GM19099 (cell line): Measurements from ENCODE around the gene GMIP.

Experiments used
- POLR2A ChIP-seq: IDR thresholded peaks from 3 replicates; pipeline ENCODE4 v1.6.1; 2011; ENCODE audit warnings: low read depth; ENCODE audit not compliant: insufficient read length; ENCODE audit errors: extremely low read depth

The GMIP gene

DNA sequence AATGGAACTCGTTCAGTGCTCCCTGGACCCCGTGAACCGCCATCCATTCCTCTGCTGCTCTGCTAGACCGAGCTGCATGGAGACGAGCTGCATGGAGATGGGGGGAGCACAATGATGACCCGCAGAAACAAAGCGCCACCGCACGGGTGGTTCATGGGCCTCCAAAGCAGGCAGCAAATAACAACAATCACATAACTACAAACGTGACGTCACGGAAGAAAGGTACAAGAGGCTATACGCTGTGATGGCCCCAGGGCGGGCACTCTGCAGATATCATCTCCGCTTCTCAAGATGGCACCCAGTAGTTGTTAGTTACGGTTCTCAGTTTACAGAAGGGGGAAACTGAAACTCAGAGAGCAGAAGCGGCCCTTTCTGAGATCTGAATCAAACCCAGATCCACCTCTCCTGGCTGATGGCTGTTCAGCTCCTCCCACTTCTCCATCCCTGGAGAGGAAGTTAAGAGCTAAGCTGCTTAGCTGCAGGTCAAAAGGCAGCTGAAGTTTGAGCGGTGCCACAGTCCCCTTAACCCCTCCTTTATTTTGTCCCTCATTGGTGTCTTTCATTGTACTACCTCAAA is 18.3 kb upstream of the GMIP start:
- peak; percentile 90 for TF ChIP-seq POLR2A

DNA sequence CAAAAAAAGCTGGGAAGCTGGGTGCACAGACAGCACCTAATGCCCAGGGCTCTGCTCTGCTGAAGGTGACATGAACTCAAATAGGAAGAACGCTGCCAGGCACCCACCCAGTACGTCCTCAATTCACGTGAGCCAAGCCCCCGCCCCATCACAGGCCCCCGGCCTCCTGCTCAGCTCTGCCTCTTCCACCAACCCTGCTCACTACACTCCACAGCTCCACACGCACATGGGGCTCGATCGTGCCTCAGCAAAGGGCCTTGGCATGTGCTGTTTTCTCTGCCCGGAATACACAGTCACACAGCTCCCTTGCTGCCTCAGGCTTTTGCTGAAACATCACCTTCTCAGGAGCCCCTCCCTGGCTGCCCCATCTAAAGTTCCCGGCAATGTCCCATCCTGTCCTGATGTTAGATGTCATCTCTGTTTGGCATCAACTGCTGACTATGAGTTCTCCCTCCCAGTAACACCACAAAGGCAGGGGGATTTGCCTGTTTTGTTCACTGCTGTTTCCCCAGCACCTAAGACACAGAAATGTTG is 17.8 kb upstream of the GMIP start:
- no peak for TF ChIP-seq POLR2A

DNA sequence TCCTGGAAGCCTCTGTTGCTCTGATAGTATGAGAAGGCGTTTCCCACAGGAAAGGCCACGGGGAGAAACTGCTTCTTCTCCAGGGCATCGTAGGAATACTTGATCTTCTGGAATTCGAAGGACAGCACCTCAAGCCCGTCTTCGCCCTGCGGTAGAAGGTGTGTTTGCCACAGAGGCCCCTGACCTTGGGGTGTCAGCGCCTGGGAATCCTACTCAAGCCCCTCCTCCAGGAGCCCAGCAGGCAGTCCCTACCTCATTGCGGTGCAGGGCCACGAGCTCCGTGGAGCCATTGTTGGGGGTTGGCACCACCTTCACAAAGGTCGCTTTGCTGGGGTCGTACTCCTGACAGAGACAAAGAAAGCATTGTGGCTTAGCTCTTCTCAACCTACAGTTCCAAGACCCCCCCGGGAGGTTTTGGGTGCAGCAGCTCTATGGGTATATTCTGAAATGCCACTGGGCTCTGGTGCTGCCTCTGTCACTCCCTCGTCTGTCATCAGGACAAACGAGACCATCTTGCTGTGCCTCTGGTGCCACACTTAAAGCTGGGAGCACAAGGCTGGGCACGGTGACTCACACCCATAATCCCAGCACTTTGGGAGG is 16.3 kb upstream of the GMIP start:
- TF ChIP-seq POLR2A = no peak

DNA sequence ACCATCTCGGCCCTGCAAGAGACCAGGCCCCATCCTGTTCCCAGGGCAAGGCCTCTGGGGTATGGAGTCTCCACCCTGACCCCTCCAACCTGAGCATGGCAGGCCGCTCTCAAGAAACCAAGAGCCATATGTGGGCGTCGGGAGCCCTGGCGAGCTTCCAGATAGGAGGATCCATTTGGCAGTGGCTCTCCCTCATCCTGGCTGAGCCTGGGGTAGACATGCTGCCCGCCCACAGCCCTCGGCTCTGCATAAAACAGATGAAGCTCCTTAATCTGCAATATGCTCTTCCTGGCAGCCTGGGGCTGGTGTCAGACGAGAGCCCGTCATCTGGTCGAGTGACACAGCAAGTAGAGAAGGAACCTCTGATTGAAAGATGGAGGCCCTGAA is 13.9 kb upstream of the GMIP start:
- no peak for TF ChIP-seq POLR2A

DNA sequence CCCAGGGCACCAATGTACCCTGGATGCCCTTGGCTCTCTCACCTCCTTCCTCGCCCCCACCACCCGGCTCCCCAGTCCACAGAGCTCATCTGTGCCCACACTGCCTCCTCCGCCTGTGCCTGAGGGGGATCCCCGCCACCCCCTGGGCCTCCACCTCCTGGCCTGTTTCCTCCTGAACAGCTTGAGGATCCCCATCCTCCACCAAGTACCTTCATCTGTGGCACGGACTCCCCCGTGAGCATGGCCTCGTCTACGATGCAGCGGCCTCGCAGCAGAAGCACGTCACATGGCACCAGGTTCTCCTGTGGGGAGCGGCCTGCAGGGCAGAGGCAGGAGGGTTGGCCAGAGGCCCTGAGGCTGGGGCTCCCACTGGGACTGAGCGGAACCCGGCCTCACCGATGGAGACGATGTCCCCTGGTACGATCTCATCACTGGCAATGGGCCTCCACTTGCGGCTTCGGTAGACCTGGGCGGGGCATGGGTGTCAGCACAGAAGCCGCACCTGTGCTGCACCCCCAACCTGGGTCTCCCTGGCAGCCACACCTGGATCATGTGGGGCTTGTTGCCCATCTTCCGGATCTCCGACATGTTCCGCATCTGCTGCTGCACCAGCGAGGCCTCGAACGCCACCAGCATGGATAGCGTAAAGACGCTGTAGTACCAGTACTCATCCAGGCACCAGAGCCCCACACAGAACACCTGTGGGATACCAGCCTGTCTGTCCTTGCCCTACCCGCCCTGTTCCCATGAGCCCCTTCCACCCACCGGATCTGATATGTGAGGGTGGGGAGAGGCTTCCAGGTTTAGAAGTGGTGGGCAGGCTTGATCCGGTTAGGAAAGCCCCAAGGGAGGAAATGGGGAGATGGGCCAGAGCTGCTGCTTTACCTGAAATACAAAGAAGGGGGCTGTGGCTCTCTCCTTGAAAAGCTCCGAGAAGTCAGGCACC is 13.3 kb upstream of the GMIP start:
- no peak for TF ChIP-seq POLR2A

DNA sequence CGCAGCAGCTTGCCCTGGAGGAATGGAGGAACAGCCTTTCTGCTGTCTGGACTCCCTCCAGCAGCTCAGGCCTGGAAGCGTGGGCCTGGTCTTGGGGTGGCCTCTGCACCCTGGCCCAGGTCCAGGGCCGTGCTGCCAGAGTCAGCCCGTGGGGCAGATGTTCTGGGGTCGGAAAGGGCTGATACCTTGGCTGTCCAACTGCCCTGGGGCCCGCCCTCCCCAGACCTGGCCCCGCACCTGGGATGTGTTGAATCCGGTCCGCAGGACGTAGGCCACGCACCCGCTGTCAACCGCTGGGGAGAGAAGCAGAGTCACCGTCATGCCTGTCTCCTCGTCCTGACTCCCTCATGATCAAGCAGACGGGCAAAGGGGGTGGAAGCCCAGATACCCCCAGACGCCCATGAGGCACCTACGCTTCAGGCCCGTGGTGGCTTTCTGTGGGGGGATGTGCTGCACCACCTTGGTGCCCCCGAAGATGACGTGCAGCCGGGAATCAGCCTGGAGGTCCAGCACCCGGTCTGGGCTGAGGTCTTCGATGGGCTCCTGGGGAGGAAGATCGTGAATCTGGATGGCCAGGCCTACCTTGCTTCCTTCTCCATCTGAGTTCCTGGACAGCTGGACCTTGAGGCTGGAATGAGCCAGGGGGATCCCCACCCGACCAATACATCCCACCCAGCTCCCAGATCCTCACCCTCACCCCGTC is 12.3 kb upstream of the GMIP start:
- no peak for TF ChIP-seq POLR2A

DNA sequence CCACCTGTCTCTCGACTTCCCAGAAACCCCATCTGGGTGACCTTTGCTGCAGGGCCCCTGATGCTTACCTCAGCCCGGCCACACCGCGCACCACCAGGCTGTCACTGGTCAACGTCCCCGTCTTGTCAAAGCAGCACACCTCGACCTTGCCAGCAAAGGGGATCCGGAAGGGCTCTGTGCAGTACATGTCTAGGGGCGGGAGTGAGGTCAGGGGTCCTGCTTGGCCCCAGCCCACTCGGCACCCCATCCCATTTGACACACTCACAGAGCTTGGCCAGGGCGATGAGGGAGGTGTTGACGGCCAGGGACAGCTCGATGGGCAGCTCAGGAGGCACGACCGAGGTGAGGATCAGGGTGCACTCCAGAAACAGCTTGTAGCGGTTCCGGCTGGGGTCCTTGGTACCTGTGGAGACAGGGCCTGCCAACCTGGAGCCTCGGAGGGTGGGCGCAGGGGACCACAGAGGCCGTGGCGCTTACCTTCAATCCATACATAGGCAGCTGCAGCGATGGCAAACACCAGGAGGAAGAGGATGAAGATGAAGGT is 11.7 kb upstream of the GMIP start:
- TF ChIP-seq POLR2A = no peak

DNA sequence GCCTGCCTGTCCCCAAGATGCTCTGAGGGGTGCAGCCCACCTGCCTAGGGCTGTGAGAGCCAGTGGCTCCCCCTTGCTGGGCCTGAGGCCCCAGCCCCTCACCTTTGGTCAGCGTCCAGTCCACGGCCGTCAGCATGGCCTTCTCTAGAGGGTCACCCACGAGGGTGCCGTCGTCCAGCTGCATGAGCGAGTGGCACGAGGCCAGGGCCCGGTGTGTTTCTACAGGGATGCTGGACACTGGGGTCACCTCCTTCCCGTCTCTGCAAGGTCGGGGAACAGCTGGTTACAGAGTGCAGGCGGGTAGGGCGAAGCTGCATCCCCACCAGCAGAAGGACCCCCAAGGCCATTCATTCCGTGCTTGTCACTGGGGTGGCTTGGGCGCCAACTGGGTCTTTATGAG is 11.0 kb upstream of the GMIP start:
- no peak for TF ChIP-seq POLR2A

DNA sequence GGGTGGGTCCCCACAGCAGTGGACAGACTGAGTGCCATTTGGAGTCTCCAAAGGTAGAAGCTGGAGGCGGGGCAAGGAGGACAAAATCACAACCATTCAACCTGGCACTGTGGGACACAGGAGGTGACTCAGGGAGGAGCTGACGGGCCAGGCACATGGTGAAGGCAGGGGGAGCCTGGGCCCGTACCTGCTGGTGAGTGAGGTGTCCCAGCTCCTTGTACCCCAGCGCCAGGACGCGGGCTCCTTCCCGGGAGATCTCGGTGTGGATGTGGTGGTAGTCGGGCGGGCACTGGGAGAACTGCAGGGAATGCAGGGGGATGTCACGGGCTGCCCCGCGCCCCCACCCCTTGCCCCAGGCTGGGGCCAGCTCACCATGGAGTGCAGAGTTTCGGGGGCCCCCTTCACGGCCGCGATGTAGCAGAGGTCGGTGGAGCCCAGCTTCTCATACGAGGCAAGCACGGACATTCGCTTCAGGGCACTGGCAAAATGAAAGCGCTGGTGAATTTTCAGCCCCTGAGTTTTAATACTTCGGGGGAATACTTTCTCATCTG is 10.2 kb upstream of the GMIP start:
- no peak for TF ChIP-seq POLR2A

DNA sequence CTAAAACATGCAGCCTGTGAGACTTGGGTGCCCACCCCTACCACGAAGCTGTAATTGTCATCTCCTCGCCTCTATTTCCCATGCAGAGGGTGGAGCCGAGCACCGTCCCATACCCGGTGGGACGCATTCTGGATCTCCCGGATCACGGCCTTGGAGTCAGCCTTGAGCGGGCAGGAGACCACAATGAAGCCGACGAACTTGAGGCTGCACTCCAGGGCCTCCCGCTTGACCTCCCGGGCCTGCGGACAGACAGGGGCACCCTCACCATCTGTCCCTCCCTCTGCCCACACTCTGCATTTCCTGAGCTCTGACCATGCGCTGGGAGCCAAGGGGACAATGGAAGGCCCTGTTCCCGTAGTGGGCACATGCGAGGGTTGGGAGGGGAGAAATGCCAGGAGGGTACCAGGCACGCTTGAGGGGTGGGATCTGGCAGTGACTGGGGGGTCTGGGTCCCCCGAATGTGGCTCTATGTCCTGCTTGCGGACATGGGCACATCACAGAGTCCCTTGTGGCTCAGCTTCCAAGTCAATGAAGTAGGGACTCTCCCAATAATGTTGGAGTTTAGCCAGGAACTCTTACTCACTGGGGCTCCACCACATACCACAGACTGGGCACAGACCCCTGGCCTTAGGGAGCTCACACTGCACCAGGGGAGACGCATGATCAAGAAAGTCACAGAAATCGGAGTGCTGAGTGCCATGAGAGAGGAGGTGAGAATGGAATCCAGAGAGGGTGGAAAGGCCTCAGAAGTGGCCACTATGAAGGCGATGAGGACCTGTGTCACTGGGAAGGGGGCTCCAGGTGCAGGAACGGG is 9.2 kb upstream of the GMIP start:
- TF ChIP-seq POLR2A = no peak

DNA sequence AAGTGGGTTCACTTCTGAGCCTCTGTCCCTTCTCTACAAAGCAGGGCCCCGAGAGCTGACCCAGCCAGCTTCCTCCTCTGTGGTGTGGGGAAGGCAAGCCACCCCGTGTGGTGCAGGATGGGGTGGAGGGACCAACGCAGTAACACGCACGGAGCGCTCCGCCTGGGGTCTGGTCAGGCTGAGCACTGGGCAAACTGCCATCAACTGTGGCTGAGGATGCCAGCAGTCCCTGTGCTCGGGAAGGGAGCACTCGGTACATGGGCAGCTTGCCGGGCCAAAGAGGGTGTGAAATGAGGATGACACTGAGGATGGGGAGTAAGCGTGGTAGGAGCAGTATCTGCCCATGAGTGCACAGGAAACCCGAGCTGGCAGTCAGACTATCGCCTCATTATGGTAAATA is 7.6 kb upstream of the GMIP start:
- peak; percentile 19 for TF ChIP-seq POLR2A

DNA sequence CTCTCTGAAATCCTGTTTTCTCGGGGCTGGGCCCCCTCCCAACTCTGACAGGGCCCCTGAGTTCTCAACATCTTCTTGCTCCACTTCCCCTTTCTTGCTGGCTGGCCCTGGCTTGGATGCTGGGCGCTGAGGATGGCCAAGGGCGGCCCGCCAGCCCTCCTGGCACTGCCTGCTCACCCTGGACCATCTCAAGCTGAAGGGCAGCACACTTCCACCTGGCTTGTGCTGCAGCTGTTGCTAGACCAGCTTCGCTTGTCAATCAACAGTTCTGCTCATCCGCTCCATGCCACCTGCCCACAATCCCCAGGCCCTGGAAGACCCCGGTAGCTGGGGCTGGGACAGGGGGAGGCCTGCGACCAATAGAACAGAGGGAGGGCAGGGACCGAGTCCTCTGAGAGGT is 6.9 kb upstream of the GMIP start:
- no peak for TF ChIP-seq POLR2A

DNA sequence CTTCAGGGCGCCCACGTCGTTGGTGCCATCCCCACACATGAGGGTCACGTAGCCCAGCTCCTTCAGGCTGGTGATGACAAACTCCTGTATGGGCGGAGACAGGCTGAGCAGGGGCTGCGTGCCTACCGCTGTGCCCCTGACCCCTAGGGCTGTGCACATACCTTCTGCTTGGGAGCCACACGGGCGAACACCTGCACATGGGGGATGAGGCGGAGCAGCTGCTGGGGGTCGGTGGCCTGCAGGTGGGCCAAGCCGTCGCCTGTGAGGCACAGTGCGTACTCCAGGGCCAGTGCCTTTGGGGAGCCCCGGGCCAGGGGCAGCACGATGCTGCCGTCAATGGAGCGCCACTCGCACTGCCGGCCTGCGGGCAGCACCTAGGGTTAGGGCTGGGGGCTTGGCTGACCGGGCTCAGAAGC is 6.1 kb upstream of the GMIP start:
- TF ChIP-seq POLR2A = no peak

DNA sequence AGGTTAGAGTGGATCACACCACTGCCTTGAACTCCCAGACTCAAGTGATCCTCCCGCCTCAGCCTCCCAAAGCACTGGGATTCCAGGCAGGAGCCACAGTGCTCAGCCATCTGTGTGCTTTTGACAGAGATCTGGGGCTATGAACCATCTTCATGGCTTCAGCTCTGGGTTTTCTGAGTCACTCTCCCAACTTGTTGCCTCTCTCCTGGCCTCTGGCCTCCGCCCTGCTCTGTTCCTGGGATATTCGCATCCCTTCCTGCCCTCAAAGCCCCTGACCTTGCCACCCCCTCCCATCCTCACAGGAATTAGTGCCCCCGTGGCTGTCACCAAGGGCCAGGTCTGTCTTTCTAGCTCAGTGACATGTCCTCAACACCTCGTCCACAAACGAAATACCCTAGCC is 5.7 kb upstream of the GMIP start:
- TF ChIP-seq POLR2A = no peak

DNA sequence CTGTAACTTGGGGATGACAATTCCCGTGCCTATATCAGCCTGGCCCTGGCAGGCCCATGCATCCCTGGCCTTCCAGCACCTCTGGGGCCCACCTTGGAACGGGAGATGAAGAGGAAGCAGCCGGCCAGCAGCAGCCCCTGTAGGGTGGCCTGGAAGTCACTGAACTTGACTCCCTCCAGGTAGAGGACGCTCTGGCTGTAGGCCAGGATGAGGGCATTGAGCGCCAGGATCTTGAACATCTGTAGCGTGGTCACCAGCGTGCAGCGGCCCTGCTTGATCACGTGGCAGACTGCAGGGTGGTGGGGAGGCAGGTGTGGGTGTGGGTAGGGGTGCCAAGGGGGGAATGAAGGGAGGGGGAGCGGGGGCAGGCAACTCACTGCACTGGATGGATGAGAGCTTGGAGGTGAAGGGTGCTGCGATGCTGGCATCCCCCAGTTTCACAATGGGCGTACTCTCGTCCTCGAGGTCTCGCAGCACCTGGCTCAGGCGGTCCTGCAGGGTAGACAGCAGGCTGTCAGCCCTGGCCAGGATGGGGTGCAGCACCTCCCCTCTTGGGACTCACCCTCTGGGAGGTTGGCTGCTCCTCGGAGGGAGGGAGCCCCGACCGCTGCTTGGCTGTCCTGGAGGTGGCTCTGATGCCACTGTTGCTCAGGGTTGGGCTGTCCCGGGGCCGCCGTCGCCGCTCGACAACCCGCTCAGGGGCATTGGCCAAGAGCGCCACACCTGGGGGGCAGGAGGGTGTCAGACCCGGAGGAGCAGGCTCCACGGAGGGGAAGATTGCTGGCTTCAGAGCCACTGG is 3.8 kb upstream of the GMIP start:
- TF ChIP-seq POLR2A = no peak
